ENCODE data around the gene TMEM218.

Gene TMEM218

GRCh38 chr11:125123194-125123946, 11.9 kb upstream of the TMEM218 start:
- DNase-seq (ENCODE audit: extremely low read depth, low read depth): no peak
- no peak for TF ChIP-seq CTCF (IDR thresholded peaks at IDR 0.05; ENCODE audit: low read depth, low read length, missing control alignments)
- no peak overlapping the region for H3K4me3 ChIP-seq (replicated peaks; ENCODE audit: low read depth, low read length)

GRCh38 chr11:125117429-125117828, 6.0 kb upstream of the TMEM218 start:
- no peak for DNase-seq (ENCODE audit: extremely low read depth, low read depth)
- no peak overlapping the region for H3K4me3 ChIP-seq (replicated peaks; ENCODE audit: low read depth, low read length)
- TF ChIP-seq CTCF (IDR thresholded peaks at IDR 0.05; ENCODE audit: low read depth, low read length, missing control alignments): no peak

GRCh38 chr11:125114518-125114917, 3.1 kb upstream of the TMEM218 start:
- peak; percentile 43 for TF ChIP-seq CTCF (IDR thresholded peaks at IDR 0.05; ENCODE audit: low read depth, low read length, missing control alignments)
- DNase-seq (ENCODE audit: extremely low read depth, low read depth): no peak
- no peak overlapping the region for H3K4me3 ChIP-seq (replicated peaks; ENCODE audit: low read depth, low read length)

GRCh38 chr11:125112208-125112604, 780 bp upstream of the TMEM218 start:
- no peak for TF ChIP-seq CTCF (IDR thresholded peaks at IDR 0.05; ENCODE audit: low read depth, low read length, missing control alignments)
- no peak for DNase-seq (ENCODE audit: extremely low read depth, low read depth)
- H3K4me3 ChIP-seq (replicated peaks; ENCODE audit: low read depth, low read length): peak overlapping the region; percentile 93

GRCh38 chr11:125111001-125111342, 454 bp downstream of the TMEM218 start:
- no peak for DNase-seq (ENCODE audit: extremely low read depth, low read depth)
- no peak for TF ChIP-seq CTCF (IDR thresholded peaks at IDR 0.05; ENCODE audit: low read depth, low read length, missing control alignments)
- peak overlapping the region; percentile 93 for H3K4me3 ChIP-seq (replicated peaks; ENCODE audit: low read depth, low read length)

GRCh38 chr11:125110506-125110905, 920 bp downstream of the TMEM218 start:
- H3K4me3 ChIP-seq (replicated peaks; ENCODE audit: low read depth, low read length): peak overlapping the region; percentile 93
- no peak for TF ChIP-seq CTCF (IDR thresholded peaks at IDR 0.05; ENCODE audit: low read depth, low read length, missing control alignments)
- no peak for DNase-seq (ENCODE audit: extremely low read depth, low read depth)

- no peak for DNase-seq (ENCODE audit: extremely low read depth, low read depth)
- no peak overlapping the region for H3K4me3 ChIP-seq (replicated peaks; ENCODE audit: low read depth, low read length)
- no peak for TF ChIP-seq CTCF (IDR thresholded peaks at IDR 0.05; ENCODE audit: low read depth, low read length, missing control alignments)
Observed at GRCh38 chr11:125108469-125108868, 3.0 kb downstream of the TMEM218 start.

Measured in HFF-Myc (cell line).